OCI-LY3 (cell line): ENCODE results near the gene GAS7.

ENCODE experiments used
- EZH2phosphoT487 ChIP-seq: fragments of 200-600 bp; shearing (Covaris generic); IDR thresholded peaks from 2 replicates; pipeline ENCODE4 v1.6.1; 2018; ENCODE audit warnings: antibody characterized with exemption, mixed run types, low read depth
- TF ChIP-seq, protein P1 (sequence below): fragments of 200-600, 300-600 bp; sonication (generic); IDR thresholded peaks from 2 replicates; pipeline ENCODE4 v1.5.1; 2014; ENCODE audit warnings: antibody characterized with exemption, low read length, low read depth

DNA sequence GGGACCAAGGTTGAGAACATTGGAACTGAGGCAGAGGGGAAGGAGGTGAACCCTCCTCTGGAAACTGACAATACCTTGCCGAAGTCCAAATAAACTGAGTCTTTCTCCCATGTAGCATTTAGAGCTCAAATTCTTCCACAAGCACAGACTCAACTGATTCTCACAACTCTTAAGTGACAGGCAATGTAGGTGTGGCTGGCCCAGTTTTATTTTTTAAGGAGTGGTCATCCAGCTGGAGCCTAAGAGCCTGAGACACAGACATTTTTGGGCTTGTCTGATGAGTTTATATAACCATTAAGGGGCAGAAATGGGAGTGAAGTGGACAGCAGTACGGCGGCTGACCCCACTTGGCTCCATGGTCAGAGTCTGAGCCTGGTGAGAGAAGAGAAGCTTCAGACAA lies 304.2 kb downstream of the GAS7 start:
- TF ChIP-seq, protein P1, sequence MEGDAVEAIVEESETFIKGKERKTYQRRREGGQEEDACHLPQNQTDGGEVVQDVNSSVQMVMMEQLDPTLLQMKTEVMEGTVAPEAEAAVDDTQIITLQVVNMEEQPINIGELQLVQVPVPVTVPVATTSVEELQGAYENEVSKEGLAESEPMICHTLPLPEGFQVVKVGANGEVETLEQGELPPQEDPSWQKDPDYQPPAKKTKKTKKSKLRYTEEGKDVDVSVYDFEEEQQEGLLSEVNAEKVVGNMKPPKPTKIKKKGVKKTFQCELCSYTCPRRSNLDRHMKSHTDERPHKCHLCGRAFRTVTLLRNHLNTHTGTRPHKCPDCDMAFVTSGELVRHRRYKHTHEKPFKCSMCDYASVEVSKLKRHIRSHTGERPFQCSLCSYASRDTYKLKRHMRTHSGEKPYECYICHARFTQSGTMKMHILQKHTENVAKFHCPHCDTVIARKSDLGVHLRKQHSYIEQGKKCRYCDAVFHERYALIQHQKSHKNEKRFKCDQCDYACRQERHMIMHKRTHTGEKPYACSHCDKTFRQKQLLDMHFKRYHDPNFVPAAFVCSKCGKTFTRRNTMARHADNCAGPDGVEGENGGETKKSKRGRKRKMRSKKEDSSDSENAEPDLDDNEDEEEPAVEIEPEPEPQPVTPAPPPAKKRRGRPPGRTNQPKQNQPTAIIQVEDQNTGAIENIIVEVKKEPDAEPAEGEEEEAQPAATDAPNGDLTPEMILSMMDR, result no peak
- TF ChIP-seq EZH2phosphoT487, result no peak
